ENCODE measurements around the gene PPP1R9A. TPM values are rescaled to one million over a fixed set of nuclear protein-coding genes. Genes with fewer than 3 reads are reported as not detected.

Gene PPP1R9A
- total RNA-seq, 4 donors from 2014 or later = 8.2 to 18.1 (median 10.0) TPM

- TF ChIP-seq, protein P1, sequence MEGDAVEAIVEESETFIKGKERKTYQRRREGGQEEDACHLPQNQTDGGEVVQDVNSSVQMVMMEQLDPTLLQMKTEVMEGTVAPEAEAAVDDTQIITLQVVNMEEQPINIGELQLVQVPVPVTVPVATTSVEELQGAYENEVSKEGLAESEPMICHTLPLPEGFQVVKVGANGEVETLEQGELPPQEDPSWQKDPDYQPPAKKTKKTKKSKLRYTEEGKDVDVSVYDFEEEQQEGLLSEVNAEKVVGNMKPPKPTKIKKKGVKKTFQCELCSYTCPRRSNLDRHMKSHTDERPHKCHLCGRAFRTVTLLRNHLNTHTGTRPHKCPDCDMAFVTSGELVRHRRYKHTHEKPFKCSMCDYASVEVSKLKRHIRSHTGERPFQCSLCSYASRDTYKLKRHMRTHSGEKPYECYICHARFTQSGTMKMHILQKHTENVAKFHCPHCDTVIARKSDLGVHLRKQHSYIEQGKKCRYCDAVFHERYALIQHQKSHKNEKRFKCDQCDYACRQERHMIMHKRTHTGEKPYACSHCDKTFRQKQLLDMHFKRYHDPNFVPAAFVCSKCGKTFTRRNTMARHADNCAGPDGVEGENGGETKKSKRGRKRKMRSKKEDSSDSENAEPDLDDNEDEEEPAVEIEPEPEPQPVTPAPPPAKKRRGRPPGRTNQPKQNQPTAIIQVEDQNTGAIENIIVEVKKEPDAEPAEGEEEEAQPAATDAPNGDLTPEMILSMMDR (IDR thresholded peaks at IDR 0.05; ENCODE audit: low read depth) = no peak
Observed at GRCh38 chr7:95169678-95170077, 262.3 kb downstream of the PPP1R9A start.

DNA sequence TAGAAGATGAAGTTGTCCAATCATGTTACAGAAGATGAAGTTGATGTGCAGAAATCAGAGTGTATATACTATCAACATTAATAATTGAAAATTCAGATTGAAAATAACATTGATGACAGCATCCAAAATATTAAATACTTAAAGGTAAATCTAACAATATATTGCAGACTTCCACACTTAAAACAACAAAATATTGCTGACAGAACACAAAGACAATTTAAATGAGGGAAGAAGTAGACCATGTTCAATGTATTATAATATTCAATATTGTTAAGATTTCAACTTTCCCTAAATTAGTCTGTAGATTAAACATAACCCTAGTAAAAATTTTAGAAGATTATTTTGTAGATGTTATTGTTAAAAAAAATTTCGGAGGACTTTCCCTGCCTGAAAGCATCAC lies 265.0 kb downstream of the PPP1R9A start:
- TF ChIP-seq, protein P1 (IDR thresholded peaks at IDR 0.05; ENCODE audit: low read depth) = no peak

- TF ChIP-seq, protein P1 (IDR thresholded peaks at IDR 0.05; ENCODE audit: low read depth) = no peak
Observed at GRCh38 chr7:95190515-95190914, 283.1 kb downstream of the PPP1R9A start.

- TF ChIP-seq, protein P1 (IDR thresholded peaks at IDR 0.05; ENCODE audit: low read depth) = no peak
Observed at GRCh38 chr7:95191795-95192194, 284.4 kb downstream of the PPP1R9A start.

DNA sequence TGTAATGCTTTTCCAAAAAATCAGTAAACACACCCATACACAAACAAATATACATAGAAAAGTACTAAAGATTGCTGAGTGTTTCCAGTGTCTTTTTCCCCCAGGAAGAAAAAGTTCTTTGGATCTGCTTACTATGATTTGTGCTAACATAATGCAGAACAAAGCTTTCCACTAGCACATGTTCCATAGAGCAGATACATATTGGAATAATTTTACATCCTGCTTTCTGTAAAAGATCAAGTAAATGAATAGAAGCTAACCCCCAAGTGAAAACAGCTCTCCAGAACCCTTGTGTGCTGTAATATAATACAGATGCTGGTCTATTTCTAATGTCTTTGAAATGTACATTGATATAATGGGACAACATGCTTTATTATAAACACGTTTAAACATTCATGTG lies 291.5 kb downstream of the PPP1R9A start:
- TF ChIP-seq, protein P1 (IDR thresholded peaks at IDR 0.05; ENCODE audit: low read depth) = no peak

- TF ChIP-seq, protein P1 (IDR thresholded peaks at IDR 0.05; ENCODE audit: low read depth) = no peak
Observed at GRCh38 chr7:95199779-95200558, 292.6 kb downstream of the PPP1R9A start.

DNA sequence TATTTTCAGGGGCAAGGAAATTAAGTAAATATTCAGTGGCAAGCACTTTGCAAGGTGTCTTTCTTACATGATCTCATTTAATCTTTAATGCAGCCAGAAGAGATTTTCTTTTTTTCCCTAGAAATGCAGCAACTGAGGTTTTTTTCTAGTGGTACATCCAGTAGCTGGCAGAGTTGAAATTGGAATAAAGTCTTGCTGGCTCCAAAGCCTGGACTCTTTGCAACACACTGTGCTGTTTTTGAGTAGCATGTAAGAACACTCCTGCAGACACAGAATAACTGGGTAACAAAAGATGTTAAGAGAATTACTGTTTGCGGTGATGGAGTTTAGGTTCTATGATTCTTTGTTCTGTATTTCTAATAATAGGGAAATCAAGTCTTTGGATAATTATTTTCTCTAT lies 293.3 kb downstream of the PPP1R9A start:
- TF ChIP-seq, protein P1 (IDR thresholded peaks at IDR 0.05; ENCODE audit: low read depth) = no peak
